Breast epithelium (tissue), 4 donors: ENCODE measurements around the gene TBC1D14. TPM values are rescaled to one million over a fixed set of nuclear protein-coding genes. Genes with fewer than 3 reads are reported as not detected.

Experiments used
- DNase-seq, 2 donors: peaks; one replicate each; pipeline ENCODE4 v3.0.0-alpha.2; 2019; ENCODE audit warnings: low spot score in 2 of 2
- H3K27ac ChIP-seq, 2 donors: fragments of 200-600 bp; sonication (generic) in 1 of 2; one replicate each; pipeline ENCODE4 v1.5.1; 2016 to 2019; ENCODE audit warnings: mild to moderate bottlenecking in 1 of 2
- H3K27me3 ChIP-seq, 2 donors: fragments of 200-600 bp; sonication (generic) in 1 of 2; one replicate each; pipeline versions ENCODE4 v1.5.1 to v1.6.0; 2017 to 2019; ENCODE audit warnings: control low read depth in 1 of 2, mild to moderate bottlenecking in 1 of 2
- H3K36me3 ChIP-seq: fragments of 200-600 bp; one replicate; pipeline ENCODE4 v1.5.1; 2019
- H3K4me1 ChIP-seq, 2 donors: fragments of 200-600 bp; sonication (generic); one replicate each; pipeline ENCODE4 v1.5.1; 2016 to 2019; ENCODE audit warnings: control low read depth in 1 of 2
- H3K4me3 ChIP-seq, 3 donors: fragments of 200-600 bp; sonication (generic); 1 replicate in 2 of 3; 2 replicates in 1 of 3; pipeline ENCODE4 v1.5.1; 2016 to 2019; ENCODE audit warnings: mild to moderate bottlenecking in 3 of 3, moderate library complexity in 2 of 3
- H3K9me3 ChIP-seq, 2 donors: fragments of 200-600 bp; sonication (generic) in 1 of 2; one replicate each; pipeline ENCODE4 v1.5.1; 2016 to 2019; ENCODE audit warnings: control low read depth in 1 of 2
- CTCF ChIP-seq, 3 donors: fragments of 450-650 bp; IDR thresholded peaks; one replicate each; pipeline ENCODE4 v1.5.1; 2016 to 2017; ENCODE audit warnings: antibody characterized with exemption in 3 of 3, mild to moderate bottlenecking in 3 of 3, moderate library complexity in 3 of 3
- POLR2A ChIP-seq: fragments of 450-650 bp; IDR thresholded peaks from one replicate; pipeline ENCODE4 v1.6.1; 2016; ENCODE audit warnings: antibody characterized with exemption, mild to moderate bottlenecking, moderate library complexity
- POLR2AphosphoS5 ChIP-seq, 3 donors: sonication (generic); formaldehyde crosslinking; IDR thresholded peaks; one replicate each; pipeline ENCODE4 v1.6.1; 2017; ENCODE audit warnings: antibody characterized with exemption in 3 of 3
- intact Hi-C: fragments of 100-400 bp; cut with DNase I; formaldehyde crosslinking; loops from one replicate; pipeline ENCODE4 v1.15.1; 2023; ENCODE audit warnings: low total_unique reads
- total RNA-seq, 3 donors: library from RNA; depleted of rRNA; stranded (reverse); fragments of >200 nt; gene quantifications; one replicate each; pipeline ENCODE4 v1.1.0, GENCODE V29; 2016

TBC1D14 gene
- total RNA-seq, 3 donors from 2014 or later: 48.5 to 57.3 (median 48.7) TPM

GRCh38 chr4:6917461-6918271 is 8.0 kb downstream of the TBC1D14 start:
- peak; percentile 64 to 69 for DNase-seq
- intact Hi-C loops: no loop called here

GRCh38 chr4:6918338-6918737 is 8.7 kb downstream of the TBC1D14 start:
- Histone ChIP-seq H3K4me3 (no peak overlapping the region), H3K4me1 (peaks cover 14 to 22% of the 10 kb centered on the region in 2 donors)

More at GRCh38 chr4:6917461-6918271, 8.0 kb downstream of the TBC1D14 start:
- Histone ChIP-seq H3K9me3 (no peaks in the 10 kb centered on the region), H3K27ac (peak overlapping the region; percentile 81 to 90), H3K27me3 (no peaks in the 10 kb centered on the region), H3K4me1 (peaks cover 14 to 22% of the 10 kb centered on the region in 2 donors), H3K36me3 (no peaks in the 10 kb centered on the region), H3K4me3 (peak overlapping the region in 1 of 3 donors; percentile 30)
- TF ChIP-seq CTCF (IDR thresholded peaks at IDR 0.05) (peak; percentile 65 to 71 (median 66)), POLR2AphosphoS5 (IDR thresholded peaks at IDR 0.05) (peak in 1 of 3 donors; percentile 80), POLR2A (no peak)

GRCh38 chr4:6920171-6920570 is 10.5 kb downstream of the TBC1D14 start:
- DNase-seq: no peak
- no peak overlapping the region for H3K27ac ChIP-seq
- no peaks in the 10 kb centered on the region for H3K27me3 ChIP-seq
- H3K4me1 ChIP-seq: peaks cover 14 to 22% of the 10 kb centered on the region in 2 donors
- TF ChIP-seq CTCF (IDR thresholded peaks at IDR 0.05): no peak
- TF ChIP-seq POLR2AphosphoS5 (IDR thresholded peaks at IDR 0.05): no peak
- no peak for TF ChIP-seq POLR2A
- no peaks in the 10 kb centered on the region for H3K36me3 ChIP-seq
- H3K4me3 ChIP-seq: no peak overlapping the region
- H3K9me3 ChIP-seq: no peaks in the 10 kb centered on the region
- intact Hi-C loops: no loop called here

More at GRCh38 chr4:6918338-6918737, 8.7 kb downstream of the TBC1D14 start:
- Histone ChIP-seq H3K27ac (peak overlapping the region; percentile 81 to 90), H3K9me3 (no peaks in the 10 kb centered on the region), H3K36me3 (no peaks in the 10 kb centered on the region), H3K27me3 (no peaks in the 10 kb centered on the region)
- no peak for TF ChIP-seq POLR2AphosphoS5 (IDR thresholded peaks at IDR 0.05)
- no peak for TF ChIP-seq CTCF (IDR thresholded peaks at IDR 0.05)
- TF ChIP-seq POLR2A: no peak
- no peak for DNase-seq
- intact Hi-C loops: no loop called here

- Histone ChIP-seq H3K27ac (no peak overlapping the region), H3K4me3 (no peak overlapping the region), H3K36me3 (no peaks in the 10 kb centered on the region), H3K9me3 (no peaks in the 10 kb centered on the region), H3K27me3 (no peaks in the 10 kb centered on the region), H3K4me1 (no peaks in the 10 kb centered on the region)
- intact Hi-C loops: no loop called here
- DNase-seq: no peak
- no peak for TF ChIP-seq POLR2A
- no peak for TF ChIP-seq POLR2AphosphoS5 (IDR thresholded peaks at IDR 0.05)
- no peak for TF ChIP-seq CTCF (IDR thresholded peaks at IDR 0.05)
Measured at GRCh38 chr4:6923507-6923906, 13.9 kb downstream of the TBC1D14 start.

- Histone ChIP-seq H3K36me3 (no peaks in the 10 kb centered on the region), H3K4me3 (no peak overlapping the region), H3K4me1 (no peaks in the 10 kb centered on the region), H3K27me3 (no peaks in the 10 kb centered on the region), H3K27ac (peak overlapping the region in 1 of 2 donors; percentile 2), H3K9me3 (no peaks in the 10 kb centered on the region)
- no peak for TF ChIP-seq POLR2AphosphoS5 (IDR thresholded peaks at IDR 0.05)
- no peak for TF ChIP-seq CTCF (IDR thresholded peaks at IDR 0.05)
- TF ChIP-seq POLR2A: no peak
- DNase-seq: no peak
- intact Hi-C loops: no loop called here
Measured at GRCh38 chr4:6924361-6924779, 14.7 kb downstream of the TBC1D14 start.
